Measurements from ENCODE around the gene CDH15. TPM values are rescaled to one million over a fixed set of nuclear protein-coding genes. Genes with fewer than 3 reads are reported as not detected.

The CDH15 gene
- total and polyA plus RNA-seq, 9 of the 15 experiments (the other 6 are each of a cell fraction or from before 2014, with no cell fraction given): 0.07 to 0.18 TPM; not detected in 7

- no peak for TF ChIP-seq TEAD4 (IDR thresholded peaks at IDR 0.05; ENCODE audit: low read length)
- no peak for TF ChIP-seq TEAD4 (CRISPR knock-in tag; IDR thresholded peaks at IDR 0.05; ENCODE audit: borderline replicate concordance)
- TF ChIP-seq NEUROD1 (IDR thresholded peaks at IDR 0.05; ENCODE audit: borderline replicate concordance, low read depth, low read length, partially characterized antibody): no peak
- TF ChIP-seq RAD51 (IDR thresholded peaks at IDR 0.05; ENCODE audit: borderline replicate concordance, low read depth): no peak
- no peak for TF ChIP-seq MAZ (CRISPR knock-in tag; conservative IDR thresholded peaks at IDR 0.05 in 1 of 2, IDR thresholded peaks at IDR 0.05 in 1 of 2)
- TF ChIP-seq PRPF4 (IDR thresholded peaks at IDR 0.05; ENCODE audit: insufficient read depth, low read depth, low read length, poor library complexity, severe bottlenecking): no peak
These were observed 27.1 kb downstream of the CDH15 start (continued) for GRCh38 chr16:89198417-89199240.

GRCh38 chr16:89199241-89200123 lies 27.9 kb downstream of the CDH15 start:
- no peaks in the 10 kb centered on the region; the same call in 1 of the 2 replicates for H4K20me1 ChIP-seq (replicated peaks; ENCODE audit: control insufficient read depth, insufficient read depth, low read length)
- TF ChIP-seq MAX (CRISPR knock-in tag; IDR thresholded peaks at IDR 0.05): 0 out of 2 replicates have a peak, but pooled peaks have one; percentile 29
- TF ChIP-seq FOXJ2 (tag; IDR thresholded peaks at IDR 0.05): no peak
- DNase-seq (ENCODE audit: extremely low read depth in 1 of 4, low spot score in 3 of 4) (no peak), ATAC-seq (no peak), FAIRE-seq (no peak)
- no peak overlapping the region for H3K27ac ChIP-seq (ENCODE audit: extremely low read depth, low read depth, low read length)
- WGBS (ENCODE audit: insufficient coverage, low coverage, missing lambda C conversion rate): 68% methylated on average over 20 of the region's 22 CpGs
- intact Hi-C loops (cut with micrococcal nuclease) (no loop called here), in situ Hi-C loops (cut with MboI) (no loop called here)
- H3K79me2 ChIP-seq (ENCODE audit: control insufficient read depth, insufficient read depth, low read length): no peaks in the 10 kb centered on the region
- H3K9me3 ChIP-seq (replicated peaks; ENCODE audit: control insufficient read depth, insufficient read depth, low read depth, low read length): peaks cover 5% of the 10 kb centered on the region
- no peaks in the 10 kb centered on the region for H3K9me1 ChIP-seq (ENCODE audit: control insufficient read depth, insufficient read depth, low read length)
- CTCF ChIA-PET (ENCODE audit: low intra/inter-chr PET ratio): no interaction called here
- H3K27me3 ChIP-seq (ENCODE audit: control insufficient read depth in 2 of 2, insufficient read depth in 2 of 2, low read length in 2 of 2): peaks cover 7 to 15% of the 10 kb centered on the region in 2 experiments
- no peaks in the 10 kb centered on the region for H3K36me3 ChIP-seq (ENCODE audit: control insufficient read depth, insufficient read depth, low read length)
- H2AFZ ChIP-seq (ENCODE audit: low read depth, low read length): no peak overlapping the region
- H3K4me2 ChIP-seq (ENCODE audit: insufficient read depth, low read length): no peak overlapping the region
- H3K4me1 ChIP-seq (replicated peaks in 1 of 2; ENCODE audit: control insufficient read depth in 2 of 2, insufficient read depth in 2 of 2, low read length in 2 of 2): peaks cover 0 to 67% of the 10 kb centered on the region in 2 experiments; a peak in 2 of 5 replicates
- no peak overlapping the region for H3K4me3 ChIP-seq
- POLR2A ChIA-PET: interaction anchor here (0.6 to 1.2 kb wide), 4 partner anchors 17 to 499 kb away, joined by 3 to 4 read pairs (median 4); no protein-coding TSS in a partner anchor
- no TSS peak for BruUV-seq (replicated peaks)
- no peak overlapping the region for H3K9ac ChIP-seq (ENCODE audit: insufficient read depth in 1 of 2, low read depth in 2 of 2, low read length in 2 of 2)

Measured in K562 (cell line).